ENCODE measurements around the gene ITPR2.

DNA sequence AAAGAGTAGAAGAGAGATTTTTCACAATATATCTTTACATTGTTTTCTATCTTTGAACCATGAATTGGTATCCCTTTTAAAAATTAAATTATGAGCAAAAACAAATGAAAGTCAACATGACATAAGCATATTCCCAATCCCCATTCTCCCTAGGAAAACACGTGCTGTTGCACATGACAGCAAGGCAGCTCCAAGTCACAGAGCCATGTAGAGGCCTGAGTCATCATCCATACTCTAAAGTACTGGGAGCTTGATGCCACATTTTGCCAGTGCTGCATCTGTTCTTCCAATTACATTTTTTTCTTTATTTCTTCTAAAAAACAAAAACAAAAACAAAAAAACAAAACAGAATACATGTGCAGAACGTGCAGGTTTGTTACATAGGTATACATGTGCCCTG, 115.2 kb downstream of the ITPR2 start:
- TF ChIP-seq CTCF (conservative IDR thresholded peaks at IDR 0.05) = no peak
- no peak for TF ChIP-seq EZH2 (IDR thresholded peaks at IDR 0.05; ENCODE audit: low read depth)

Measured in PC-9 (cell line).